Nephron (organoid): ENCODE measurements around the gene SHANK1.

Experiments
- H3K27ac Mint-ChIP-seq, 3 experiments: 2 replicates each; pipeline ENCODE4 v1.8.0; 2020; ENCODE audit warnings: mixed read lengths in 3 of 3, mild to moderate bottlenecking in 2 of 3, moderate library complexity in 1 of 3
- H3K27me3 Mint-ChIP-seq: 2 replicates; pipeline ENCODE4 v1.8.0; 2021; ENCODE audit warnings: low read depth, mild to moderate bottlenecking, moderate library complexity, mixed read lengths
- H3K36me3 Mint-ChIP-seq: 2 replicates; pipeline ENCODE4 v1.8.0; 2020; ENCODE audit warnings: low read depth, mixed read lengths
- H3K4me1 Mint-ChIP-seq: 2 replicates; pipeline ENCODE4 v1.8.0; 2020; ENCODE audit warnings: mixed read lengths
- H3K4me3 Mint-ChIP-seq, 3 experiments: 2 replicates each; pipeline ENCODE4 v1.8.0; 2020; ENCODE audit warnings: mild to moderate bottlenecking in 3 of 3, mixed read lengths in 3 of 3, moderate library complexity in 2 of 3
- H3K9me3 Mint-ChIP-seq: 2 replicates; pipeline ENCODE4 v1.8.0; 2020; ENCODE audit warnings: mixed read lengths
- CTCF ChIP-seq, 3 experiments: fragments of 200-600 bp; sonication (generic); IDR thresholded peaks; one replicate each; pipeline ENCODE4 v1.5.0; 2021; ENCODE audit warnings: antibody characterized with exemption in 3 of 3; ENCODE audit not compliant: unreplicated experiment in 3 of 3

Gene SHANK1

DNA sequence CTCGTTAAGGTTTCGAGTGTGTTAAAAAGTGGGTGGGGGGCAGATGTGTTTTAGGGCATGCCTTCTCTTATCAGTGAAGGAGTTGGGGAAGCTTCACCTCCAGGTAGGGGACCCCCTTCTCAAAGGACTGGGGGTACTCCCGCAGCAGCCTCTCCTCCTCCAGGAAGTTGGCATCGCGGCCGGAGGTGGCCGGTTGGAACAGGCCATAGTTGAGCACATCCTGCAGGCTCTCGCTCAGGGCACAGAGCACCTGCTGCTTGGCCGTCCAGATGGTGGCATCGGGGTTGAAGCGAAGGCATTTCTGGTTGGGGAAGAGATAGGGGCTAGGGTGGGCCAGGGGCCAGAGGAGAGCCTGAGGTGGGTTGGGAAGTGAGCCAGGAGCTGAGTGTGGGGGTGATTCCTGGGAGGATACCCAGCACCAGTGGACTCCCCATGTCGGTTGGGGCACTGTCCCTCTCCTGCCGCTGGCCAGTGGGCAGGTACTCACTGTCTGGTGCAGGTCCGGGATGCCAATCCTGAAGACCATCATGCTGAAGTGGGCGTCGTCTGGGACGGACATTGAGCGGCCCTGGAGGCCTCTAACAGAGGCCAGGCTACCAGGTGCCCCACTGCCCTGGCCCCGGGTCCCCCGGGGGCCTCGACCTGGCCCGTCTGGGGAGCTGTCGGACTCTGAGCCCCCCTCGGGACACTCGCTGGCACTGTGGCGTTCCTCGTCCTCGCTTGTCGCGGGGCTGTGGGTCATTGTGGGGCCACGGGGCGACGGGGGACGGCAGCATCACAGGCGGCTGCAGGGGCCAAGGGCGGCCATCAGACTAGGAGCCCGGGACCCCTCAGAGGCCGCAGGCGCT, 3.2 kb downstream of the SHANK1 start:
- peak overlapping the region; percentile 52 to 70 (median 65) for H3K4me3 Mint-ChIP-seq
- H3K27ac Mint-ChIP-seq = no peak overlapping the region
- TF ChIP-seq CTCF (IDR thresholded peaks at IDR 0.05; ENCODE audit: unreplicated experiment in 3 of 3) = no peak
- H3K27me3 Mint-ChIP-seq = peaks cover 14% of the 10 kb centered on the region
- H3K4me1 Mint-ChIP-seq = peaks cover 26% of the 10 kb centered on the region
- no peaks in the 10 kb centered on the region for H3K9me3 Mint-ChIP-seq
- peaks cover 22% of the 10 kb centered on the region for H3K36me3 Mint-ChIP-seq

- Mint-ChIP-seq H3K9me3 (no peaks in the 10 kb centered on the region), H3K27me3 (peaks cover 18% of the 10 kb centered on the region), H3K4me1 (peaks cover 16% of the 10 kb centered on the region), H3K36me3 (peaks cover 35% of the 10 kb centered on the region), H3K27ac (no peak overlapping the region), H3K4me3 (no peak overlapping the region)
- TF ChIP-seq CTCF (IDR thresholded peaks at IDR 0.05; ENCODE audit: unreplicated experiment in 3 of 3) = no peak
These were observed 5.9 kb downstream of the SHANK1 start for GRCh38 chr19:50713556-50714236.

DNA sequence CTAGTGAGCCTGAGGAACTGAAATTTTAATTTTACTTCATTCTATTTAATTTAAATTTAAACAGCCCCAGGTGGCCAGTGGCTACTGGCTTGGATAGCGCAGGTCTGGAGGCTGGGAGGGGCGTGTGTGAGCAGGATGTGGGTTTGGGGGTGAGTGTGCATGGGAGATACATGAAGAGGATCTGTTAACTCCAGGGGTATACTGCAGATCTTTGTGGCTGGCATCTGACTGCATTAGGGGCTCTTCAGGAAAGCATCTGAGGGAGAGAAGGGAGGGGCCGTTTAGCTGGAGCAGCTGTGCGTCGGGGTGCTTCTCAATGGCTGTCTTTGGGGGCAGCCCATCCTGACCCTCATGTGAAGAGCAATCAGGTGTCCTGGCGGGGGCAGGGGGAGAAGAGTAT, 6.8 kb downstream of the SHANK1 start:
- peaks cover 38% of the 10 kb centered on the region for H3K36me3 Mint-ChIP-seq
- H3K4me1 Mint-ChIP-seq = peaks cover 16% of the 10 kb centered on the region
- no peak overlapping the region for H3K27ac Mint-ChIP-seq
- H3K27me3 Mint-ChIP-seq = peaks cover 21% of the 10 kb centered on the region
- no peak overlapping the region for H3K4me3 Mint-ChIP-seq
- TF ChIP-seq CTCF (IDR thresholded peaks at IDR 0.05; ENCODE audit: unreplicated experiment in 3 of 3) = no peak
- H3K9me3 Mint-ChIP-seq = no peaks in the 10 kb centered on the region

GRCh38 chr19:50711805-50712204, 7.8 kb downstream of the SHANK1 start:
- no peak for TF ChIP-seq CTCF (IDR thresholded peaks at IDR 0.05; ENCODE audit: unreplicated experiment in 3 of 3)
- Mint-ChIP-seq H3K9me3 (no peaks in the 10 kb centered on the region), H3K36me3 (peaks cover 38% of the 10 kb centered on the region), H3K27ac (no peak overlapping the region), H3K27me3 (peaks cover 20% of the 10 kb centered on the region), H3K4me3 (no peak overlapping the region), H3K4me1 (peaks cover 9% of the 10 kb centered on the region)

DNA sequence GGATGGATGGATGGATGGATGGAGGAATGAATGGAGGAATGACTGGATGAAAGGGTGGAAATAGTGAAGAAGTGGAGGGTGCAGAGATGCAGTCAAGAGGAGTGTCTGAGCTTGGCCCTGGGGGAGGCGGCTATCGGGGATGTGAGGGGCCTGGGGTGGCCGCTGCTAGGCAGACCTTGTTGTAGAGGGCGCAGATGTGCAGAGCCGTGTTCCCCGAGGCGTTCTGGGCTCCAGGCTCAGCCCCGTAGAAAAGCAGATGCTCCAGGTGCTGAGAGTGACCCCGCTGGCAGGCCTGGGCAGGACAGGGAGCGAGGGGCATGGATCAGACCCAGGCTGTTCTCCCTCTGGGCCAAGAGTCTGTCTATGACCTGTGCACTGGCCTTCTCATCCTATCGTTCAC, 8.4 kb downstream of the SHANK1 start:
- Mint-ChIP-seq H3K4me1 (peaks cover 9% of the 10 kb centered on the region), H3K36me3 (peaks cover 38% of the 10 kb centered on the region), H3K27me3 (peaks cover 25% of the 10 kb centered on the region), H3K27ac (no peak overlapping the region), H3K9me3 (no peaks in the 10 kb centered on the region), H3K4me3 (no peak overlapping the region)
- no peak for TF ChIP-seq CTCF (IDR thresholded peaks at IDR 0.05; ENCODE audit: unreplicated experiment in 3 of 3)
